GM12892 (cell line): ENCODE measurements around the gene NENF.
"Not testable (repeated sequence)": the region's sequence is repeated elsewhere in the genome, so short reads cannot be mapped to it uniquely, and the experiment has no call there.

Source experiments
- DNase-seq: peaks from one replicate; pipeline ENCODE4 v3.0.0; 2011; ENCODE audit not compliant: insufficient read length
- FAIRE-seq: peaks from 2 replicates; lab custom pipeline; 2011; peaks lifted over from hg19 to GRCh38; lab: Jason Lieb, UNC
- POLR2A ChIP-seq: IDR thresholded peaks from 2 replicates; pipeline ENCODE4 v1.6.1; 2011; ENCODE audit warnings: low read depth, low read length, control low read depth
- POLR2AphosphoS5 ChIP-seq: IDR thresholded peaks from 2 replicates; pipeline ENCODE4 v1.6.1; 2011; ENCODE audit warnings: low read depth, low read length, control low read depth
- TAF1 ChIP-seq: IDR thresholded peaks from 2 replicates; pipeline ENCODE4 v1.6.1; 2011; ENCODE audit warnings: low read depth, mild to moderate bottlenecking, control low read depth, low read length, borderline replicate concordance

The NENF gene

DNA sequence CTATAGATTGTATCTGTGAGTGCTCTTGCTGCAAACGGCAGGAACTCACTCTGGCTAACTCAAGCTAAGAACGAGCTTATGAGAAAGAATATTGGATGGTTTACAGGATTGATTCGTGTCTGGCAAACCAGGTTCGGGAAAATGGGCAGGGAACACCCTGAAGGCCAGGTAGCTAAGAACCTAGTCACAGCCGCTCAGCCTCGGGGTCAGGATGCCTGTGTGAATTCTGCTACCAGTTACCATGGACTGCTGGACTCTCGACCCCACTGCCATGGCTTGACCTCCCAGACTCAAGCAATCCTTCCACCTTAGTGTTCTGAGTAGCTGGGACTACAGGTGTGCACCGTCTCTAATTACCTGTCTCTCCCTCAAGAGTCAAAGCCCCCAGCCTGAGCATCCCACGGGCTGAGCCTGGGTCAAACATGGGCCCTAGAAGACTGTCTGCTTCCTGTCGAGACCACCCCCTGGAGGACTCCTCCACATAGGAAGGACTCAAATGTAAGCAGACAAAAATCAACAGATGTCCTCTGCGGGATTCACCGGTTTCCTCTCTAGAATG lies 45.8 kb downstream of the NENF start:
- FAIRE-seq (no peak), DNase-seq (no peak)
- TF ChIP-seq POLR2AphosphoS5 (no peak), TAF1 (no peak), POLR2A (no peak)

DNA sequence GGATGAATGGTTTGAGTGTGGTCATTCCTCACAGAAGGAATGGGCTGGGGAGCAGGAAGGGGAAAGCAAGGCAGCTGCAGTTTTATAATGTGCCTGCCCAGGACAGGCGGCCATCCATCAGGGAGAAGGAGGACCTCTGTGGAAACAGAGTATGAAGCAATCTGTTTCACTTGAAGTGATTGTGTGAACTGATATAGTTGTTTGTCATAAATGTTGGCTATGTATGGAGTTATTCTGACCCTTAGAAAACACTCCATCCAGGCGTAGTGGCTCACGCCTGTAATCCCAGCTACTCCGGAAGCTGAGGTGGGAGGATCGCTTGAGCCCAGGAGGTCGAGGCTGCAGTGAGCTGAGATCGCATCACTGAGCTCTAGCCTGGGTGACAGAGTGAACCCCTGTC lies 46.5 kb downstream of the NENF start:
- TF ChIP-seq POLR2AphosphoS5 (no peak), TAF1 (no peak), POLR2A (no peak)
- FAIRE-seq (no peak), DNase-seq (no peak)

DNA sequence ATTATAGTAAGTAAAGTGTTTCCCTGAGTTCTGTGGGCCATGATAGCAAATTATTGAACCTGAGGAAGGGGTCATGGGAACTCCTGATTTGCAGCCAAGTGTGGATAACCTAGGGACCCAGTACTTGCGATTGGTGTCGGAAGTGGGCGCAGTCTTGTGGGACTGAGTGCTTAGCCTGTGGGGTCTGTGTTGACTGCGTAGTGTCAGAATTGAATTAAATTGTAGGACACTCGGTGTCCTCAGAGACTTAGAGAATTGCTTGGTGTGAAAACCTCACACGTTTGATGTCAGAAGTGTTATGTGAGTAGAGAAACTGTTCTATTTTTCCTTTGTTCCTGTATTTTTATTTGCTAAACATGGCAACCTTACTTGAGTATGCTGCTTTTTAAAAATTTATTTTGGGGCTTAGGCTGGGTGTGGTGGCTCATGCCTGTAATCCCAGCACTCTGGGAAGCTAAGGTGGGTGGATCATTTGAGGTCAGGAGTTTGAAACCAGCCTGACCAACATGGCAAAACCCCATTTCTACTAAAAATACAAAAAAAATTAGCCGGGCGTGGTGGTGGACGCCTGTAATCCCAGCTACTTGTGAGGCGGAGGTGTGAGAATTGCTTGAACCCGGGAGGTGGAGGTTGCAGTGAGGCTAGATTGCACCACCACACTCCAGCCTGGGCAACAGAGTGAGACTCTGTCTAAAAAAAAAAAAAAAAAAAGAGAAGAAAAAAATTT lies 48.2 kb downstream of the NENF start:
- not testable (repeated sequence) for DNase-seq, FAIRE-seq

DNA sequence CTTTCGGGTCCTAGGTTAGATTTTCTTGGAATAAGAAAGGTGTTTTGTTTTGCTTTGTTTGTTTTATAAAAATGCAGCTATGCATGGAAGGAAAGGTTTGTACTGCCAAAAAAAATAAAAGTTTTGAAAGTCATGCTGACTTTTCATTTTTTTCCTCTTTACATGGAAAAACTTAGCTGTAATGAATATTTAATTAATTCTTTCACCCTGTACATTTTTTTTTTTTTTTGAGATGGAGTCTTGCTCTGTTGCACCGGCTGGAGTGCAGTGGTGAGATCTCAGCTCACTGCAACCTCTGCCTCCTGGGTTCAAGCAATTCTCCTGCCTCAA lies 48.7 kb downstream of the NENF start:
- FAIRE-seq (no peak), DNase-seq (no peak)
- TF ChIP-seq TAF1: no peak
- no peak for TF ChIP-seq POLR2A

DNA sequence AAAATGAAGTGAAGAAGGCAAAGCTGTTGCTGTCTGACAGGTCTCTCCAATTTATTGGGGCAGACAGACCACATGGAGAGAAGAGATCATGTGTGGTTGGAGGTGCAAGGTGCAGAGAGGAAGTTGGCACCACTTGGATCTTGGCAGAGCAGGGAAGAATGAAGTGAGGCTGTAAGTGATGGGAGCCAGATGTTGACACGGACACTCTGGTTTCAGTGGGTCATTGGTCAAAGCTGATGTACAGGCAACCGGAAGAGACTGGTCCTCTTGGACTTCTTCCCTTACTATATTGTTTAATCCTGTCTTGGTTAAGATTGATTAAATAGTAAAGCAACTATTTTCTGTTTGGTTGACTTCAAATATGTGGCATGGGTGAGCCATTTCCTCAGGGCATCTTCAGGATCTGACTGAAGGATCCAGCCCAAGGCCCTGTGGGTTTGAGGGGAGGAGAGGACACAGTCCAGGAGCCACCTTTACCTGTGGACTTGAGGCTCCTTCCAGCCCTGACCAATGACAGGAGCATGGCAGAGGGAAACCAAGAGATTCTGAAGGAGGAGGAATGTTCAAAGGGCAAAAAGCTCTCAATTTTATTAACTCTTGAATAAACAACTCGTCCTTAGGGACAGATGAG lies 49.4 kb downstream of the NENF start:
- FAIRE-seq (no peak), DNase-seq (no peak)
- TF ChIP-seq POLR2A (no peak), TAF1 (no peak), POLR2AphosphoS5 (no peak)

DNA sequence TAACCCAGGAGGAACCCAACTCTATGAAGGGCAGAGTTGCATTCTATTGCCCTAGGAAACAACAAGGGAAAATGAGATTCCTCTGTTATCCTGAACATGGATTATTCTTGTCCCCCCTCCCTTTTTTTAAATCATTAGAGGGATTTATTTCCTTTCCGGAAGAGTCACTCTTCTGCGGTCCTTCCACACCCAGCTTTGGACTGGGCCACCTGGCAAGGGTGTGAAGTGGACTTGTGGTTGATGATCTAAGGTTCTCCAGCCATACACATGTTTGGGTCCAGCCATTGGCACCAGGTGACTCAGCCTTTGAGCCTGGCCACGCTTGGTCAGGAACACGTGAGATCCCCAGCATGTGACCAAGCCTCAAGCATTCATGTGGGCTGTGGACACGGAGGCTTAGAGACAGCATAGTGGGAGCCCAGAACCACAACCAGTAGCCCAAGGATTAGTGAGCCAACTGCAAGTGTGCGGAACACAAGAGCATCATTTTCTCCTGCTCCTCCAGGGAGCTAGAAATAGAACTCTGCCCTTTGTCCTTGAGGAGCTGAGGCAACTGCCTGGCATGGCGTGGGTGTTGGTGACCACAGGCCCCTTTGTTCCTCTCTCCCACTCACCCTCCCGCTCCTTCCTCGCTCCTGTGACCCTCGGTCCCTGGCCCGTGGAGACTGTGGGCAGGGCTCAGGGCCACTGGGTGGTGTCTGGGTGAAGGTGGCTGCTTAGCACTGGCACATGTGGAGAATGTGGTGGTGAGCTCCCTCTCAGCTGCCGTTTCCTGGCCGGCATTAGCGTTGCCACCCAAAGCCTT lies 50.1 kb downstream of the NENF start:
- FAIRE-seq: no peak
- TF ChIP-seq TAF1: no peak
- no peak for TF ChIP-seq POLR2AphosphoS5
- no peak for TF ChIP-seq POLR2A

DNA sequence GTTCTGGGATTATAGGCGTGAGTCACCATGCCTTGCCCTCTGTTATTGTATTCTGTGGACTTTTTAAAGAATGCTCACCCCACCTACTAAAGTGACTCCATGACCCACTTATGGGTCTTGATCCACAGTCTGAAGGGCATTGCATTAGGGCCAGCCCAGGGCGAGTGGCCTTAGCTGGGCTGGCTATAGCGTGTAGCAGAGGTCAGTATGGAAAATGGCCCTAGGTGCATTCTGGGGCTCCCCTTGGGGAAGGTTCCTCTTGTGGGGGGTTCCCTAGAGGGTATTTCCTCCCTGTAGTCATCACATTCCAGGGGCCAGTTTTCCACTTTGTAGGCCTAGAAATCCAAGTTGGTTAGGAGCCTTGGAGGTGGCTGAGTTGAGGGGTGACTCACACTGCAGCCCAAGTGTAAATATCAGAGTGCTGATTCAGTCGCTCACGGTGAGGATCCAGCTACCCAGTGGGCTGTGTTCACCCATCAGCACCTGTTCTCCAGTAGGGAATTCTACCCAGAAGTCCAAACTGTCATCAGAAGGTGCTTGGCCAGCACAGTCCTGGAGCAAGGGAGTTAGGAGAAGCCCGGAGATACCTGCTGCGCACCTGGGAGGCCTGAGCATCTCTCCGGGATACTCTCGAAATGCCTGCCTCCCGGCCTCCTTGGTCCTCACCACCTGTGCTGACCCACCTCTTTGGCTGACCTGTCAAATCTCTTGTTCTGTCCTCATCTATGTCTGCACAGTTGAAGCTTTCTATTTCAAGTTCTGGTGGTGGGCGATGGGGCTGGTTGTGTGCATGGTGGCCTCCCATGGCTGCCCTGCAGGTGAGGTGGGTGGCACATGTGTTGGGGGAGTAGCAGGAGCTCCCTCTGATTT lies 52.2 kb downstream of the NENF start:
- DNase-seq (no peak), FAIRE-seq (no peak)
- no peak for TF ChIP-seq POLR2AphosphoS5
- TF ChIP-seq POLR2A: no peak
- TF ChIP-seq TAF1: no peak

More for the DNA sequence above, 50.1 kb downstream of the NENF start:
- no peak for DNase-seq

DNA sequence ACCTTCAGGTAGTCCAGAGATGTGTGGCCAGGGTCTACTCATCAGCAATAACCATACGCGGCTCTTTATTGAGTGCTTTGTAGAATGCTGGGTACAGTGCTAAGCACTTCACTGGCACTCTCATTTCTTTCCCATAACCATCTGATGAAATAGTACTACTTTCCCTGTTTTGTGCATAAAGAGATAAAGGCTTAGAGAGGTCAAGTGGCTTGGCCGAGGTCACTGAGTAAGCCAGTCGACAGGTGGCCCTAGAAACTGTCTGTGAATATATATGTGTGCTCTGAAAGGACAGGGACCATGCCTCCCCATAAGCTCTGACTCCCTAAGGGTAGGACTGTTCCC lies 52.8 kb downstream of the NENF start:
- no peak for DNase-seq
- TF ChIP-seq TAF1: no peak
- no peak for TF ChIP-seq POLR2AphosphoS5
- no peak for TF ChIP-seq POLR2A
- FAIRE-seq: no peak

DNA sequence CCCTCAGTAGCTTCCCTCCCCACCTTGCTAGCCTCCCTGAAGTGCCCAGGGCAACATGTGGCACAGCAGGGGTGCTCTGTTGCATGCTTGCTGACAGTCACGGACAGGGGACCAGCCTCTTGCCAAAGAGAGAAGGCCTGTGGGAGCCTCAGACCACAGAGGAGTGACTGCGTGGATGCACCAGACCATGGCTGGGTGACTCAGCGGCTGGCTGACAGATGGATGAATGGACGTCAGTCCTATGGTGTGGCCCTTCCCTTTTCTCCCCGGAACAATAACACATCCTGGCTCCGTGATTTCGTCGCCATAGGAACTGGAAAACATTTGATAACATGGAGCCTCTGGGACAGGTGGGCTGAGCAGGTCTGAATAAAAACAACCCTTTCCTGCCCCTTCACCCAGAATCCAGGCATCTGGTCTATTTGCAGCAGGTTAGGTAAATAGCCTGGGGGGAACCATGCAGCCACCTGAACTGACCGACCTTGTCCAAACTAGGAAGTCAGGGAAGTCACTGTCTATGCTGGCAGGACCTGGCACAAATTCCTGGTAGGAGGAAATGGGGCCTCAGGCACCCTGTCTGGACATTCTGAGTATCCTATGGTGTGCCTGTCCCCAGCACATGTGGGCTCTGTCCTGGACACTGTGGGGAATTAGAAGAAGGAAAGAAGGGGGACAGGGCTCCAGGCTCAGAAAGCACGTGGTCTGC lies 53.3 kb downstream of the NENF start:
- DNase-seq (no peak), FAIRE-seq (no peak)
- no peak for TF ChIP-seq TAF1
- TF ChIP-seq POLR2AphosphoS5: no peak
- no peak for TF ChIP-seq POLR2A

DNA sequence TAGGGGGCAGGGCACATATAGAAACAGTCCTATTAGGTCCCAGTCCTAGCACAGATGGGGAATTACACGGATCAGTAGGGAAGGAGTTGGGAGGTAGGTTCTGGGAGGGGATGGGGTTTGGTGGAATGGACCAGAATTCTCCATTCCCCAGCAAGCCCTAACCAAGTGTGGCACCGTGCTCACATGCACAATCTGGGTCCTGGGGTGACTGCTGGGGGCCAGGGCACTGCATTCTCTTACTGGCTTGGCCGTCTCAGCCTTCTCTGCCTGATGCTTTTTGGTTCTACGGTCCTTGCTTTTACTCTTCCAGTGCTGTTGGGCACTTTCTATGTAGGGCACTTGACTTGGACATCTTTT lies 53.9 kb downstream of the NENF start:
- TF ChIP-seq POLR2A (no peak), POLR2AphosphoS5 (no peak), TAF1 (no peak)
- no peak for FAIRE-seq
- no peak for DNase-seq

DNA sequence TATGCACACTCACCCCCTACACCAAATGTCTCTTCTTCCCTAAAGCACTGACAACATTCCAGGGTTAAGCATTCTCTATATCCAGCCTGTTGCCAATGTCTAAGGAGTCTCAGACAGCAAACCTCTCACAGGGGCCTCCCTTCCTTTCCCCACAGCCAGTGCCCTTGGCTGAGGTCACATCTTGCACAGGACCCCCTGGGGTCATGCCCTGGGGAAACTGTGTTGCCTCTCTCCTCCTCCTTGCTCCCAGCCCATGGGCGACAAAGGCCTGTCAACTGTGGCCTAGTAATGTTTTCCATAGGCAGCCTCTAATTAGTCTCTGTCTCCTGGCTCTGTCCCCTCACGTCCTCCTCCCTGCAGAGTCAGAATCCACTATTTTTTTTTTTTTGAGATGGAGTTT lies 54.6 kb downstream of the NENF start:
- FAIRE-seq (no peak), DNase-seq (no peak)
- TF ChIP-seq TAF1 (no peak), POLR2A (no peak), POLR2AphosphoS5 (no peak)
